ENCODE measurements around the gene RPTOR. TPM values are rescaled to one million over a fixed set of nuclear protein-coding genes. Genes with fewer than 3 reads are reported as not detected.

Gene RPTOR
- polyA plus RNA-seq, 4 donors, result 3.2 to 16.5 (median 10.1) TPM

- H3K27ac ChIP-seq (ENCODE audit: low read depth in 1 of 3, low read length in 2 of 3), result no peak overlapping the region
- peaks cover 2 to 47% (median 3%) of the 10 kb centered on the region in 3 donors for H3K36me3 ChIP-seq (ENCODE audit: control insufficient read depth in 3 of 3, insufficient read depth in 2 of 3, low read depth in 1 of 3, low read length in 3 of 3)
- FAIRE-seq (no peak), DNase-seq (no peak)
- no peak overlapping the region for H3K4me3 ChIP-seq (ENCODE audit: low read depth in 1 of 3, low read length in 3 of 3)
- no peaks in the 10 kb centered on the region for H3K9me3 ChIP-seq (ENCODE audit: control insufficient read depth in 2 of 2, insufficient read depth in 1 of 2, low read depth in 1 of 2, low read length in 1 of 2)
- peaks cover 0 to 21% (median 0%) of the 10 kb centered on the region in 3 donors for H3K4me1 ChIP-seq (ENCODE audit: control insufficient read depth in 3 of 3, insufficient read depth in 2 of 3, low read depth in 1 of 3, low read length in 2 of 3)
- 91 to 95% (median 93%) methylated on average over 30 of the region's 30 CpGs for WGBS, 3 donors
- H3K27me3 ChIP-seq (ENCODE audit: control insufficient read depth in 3 of 3, insufficient read depth in 3 of 3, low read length in 3 of 3), result no peaks in the 10 kb centered on the region
These were observed 293.8 kb downstream of the RPTOR start for GRCh38 chr17:80838311-80839025.

GRCh38 chr17:80839026-80839345 is 294.3 kb downstream of the RPTOR start:
- H3K4me1 ChIP-seq (ENCODE audit: control insufficient read depth in 3 of 3, insufficient read depth in 2 of 3, low read depth in 1 of 3, low read length in 2 of 3), result peaks cover 0 to 21% (median 0%) of the 10 kb centered on the region in 3 donors
- FAIRE-seq, result no peak
- H3K9me3 ChIP-seq (ENCODE audit: control insufficient read depth in 2 of 2, insufficient read depth in 1 of 2, low read depth in 1 of 2, low read length in 1 of 2), result no peaks in the 10 kb centered on the region
- 91 to 93% (median 92%) methylated on average over 11 of the region's 11 CpGs for WGBS, 3 donors
- no peak overlapping the region for H3K4me3 ChIP-seq (ENCODE audit: low read depth in 1 of 3, low read length in 3 of 3)
- no peak overlapping the region for H3K27ac ChIP-seq (ENCODE audit: low read depth in 1 of 3, low read length in 2 of 3)
- H3K27me3 ChIP-seq (ENCODE audit: control insufficient read depth in 3 of 3, insufficient read depth in 3 of 3, low read length in 3 of 3), result no peaks in the 10 kb centered on the region
- DNase-seq, result no peak
- peaks cover 2 to 47% (median 3%) of the 10 kb centered on the region in 3 donors for H3K36me3 ChIP-seq (ENCODE audit: control insufficient read depth in 3 of 3, insufficient read depth in 2 of 3, low read depth in 1 of 3, low read length in 3 of 3)

- no peak for FAIRE-seq
- WGBS, 3 donors, result 82 to 88% (median 86%) methylated on average over 8 of the region's 8 CpGs
- peaks cover 3 to 47% (median 4%) of the 10 kb centered on the region in 3 donors for H3K36me3 ChIP-seq (ENCODE audit: control insufficient read depth in 3 of 3, insufficient read depth in 2 of 3, low read depth in 1 of 3, low read length in 3 of 3)
- H3K9me3 ChIP-seq (ENCODE audit: control insufficient read depth in 2 of 2, insufficient read depth in 1 of 2, low read depth in 1 of 2, low read length in 1 of 2), result no peaks in the 10 kb centered on the region
- DNase-seq, result no peak
- no peak overlapping the region for H3K27ac ChIP-seq (ENCODE audit: low read depth in 1 of 3, low read length in 2 of 3)
- no peaks in the 10 kb centered on the region for H3K27me3 ChIP-seq (ENCODE audit: control insufficient read depth in 3 of 3, insufficient read depth in 3 of 3, low read length in 3 of 3)
- peaks cover 0 to 21% (median 0%) of the 10 kb centered on the region in 3 donors for H3K4me1 ChIP-seq (ENCODE audit: control insufficient read depth in 3 of 3, insufficient read depth in 2 of 3, low read depth in 1 of 3, low read length in 2 of 3)
- no peak overlapping the region for H3K4me3 ChIP-seq (ENCODE audit: low read depth in 1 of 3, low read length in 3 of 3)
These were observed 294.9 kb downstream of the RPTOR start for GRCh38 chr17:80839511-80839941.

- 88 to 95% (median 92%) methylated on average over 15 of the region's 15 CpGs for WGBS, 3 donors
These were observed 295.3 kb downstream of the RPTOR start for GRCh38 chr17:80839970-80840369.

GRCh38 chr17:80842456-80843013 is 297.9 kb downstream of the RPTOR start:
- DNase-seq, result no peak
- H3K36me3 ChIP-seq (ENCODE audit: control insufficient read depth in 3 of 3, insufficient read depth in 2 of 3, low read depth in 1 of 3, low read length in 3 of 3), result peaks cover 3 to 49% (median 5%) of the 10 kb centered on the region in 3 donors
- H3K27me3 ChIP-seq (ENCODE audit: control insufficient read depth in 3 of 3, insufficient read depth in 3 of 3, low read length in 3 of 3), result no peaks in the 10 kb centered on the region
- WGBS, 3 donors, result 87 to 95% (median 95%) methylated on average over 15 of the region's 15 CpGs
- H3K9me3 ChIP-seq (ENCODE audit: control insufficient read depth in 2 of 2, insufficient read depth in 1 of 2, low read depth in 1 of 2, low read length in 1 of 2), result peaks cover 0 to 4% of the 10 kb centered on the region in 2 donors
- H3K4me1 ChIP-seq (ENCODE audit: control insufficient read depth in 3 of 3, insufficient read depth in 2 of 3, low read depth in 1 of 3, low read length in 2 of 3), result peaks cover 3 to 41% (median 10%) of the 10 kb centered on the region in 3 donors
- no peak overlapping the region for H3K4me3 ChIP-seq (ENCODE audit: low read depth in 1 of 3, low read length in 3 of 3)
- no peak for FAIRE-seq
- H3K27ac ChIP-seq (ENCODE audit: low read depth in 1 of 3, low read length in 2 of 3), result no peak overlapping the region

More at GRCh38 chr17:80839970-80840369, 295.3 kb downstream of the RPTOR start:
- no peak for DNase-seq
- Histone ChIP-seq H3K36me3 (ENCODE audit: control insufficient read depth in 3 of 3, insufficient read depth in 2 of 3, low read depth in 1 of 3, low read length in 3 of 3) (peaks cover 3 to 47% (median 5%) of the 10 kb centered on the region in 3 donors), H3K9me3 (ENCODE audit: control insufficient read depth in 2 of 2, insufficient read depth in 1 of 2, low read depth in 1 of 2, low read length in 1 of 2) (no peaks in the 10 kb centered on the region), H3K4me1 (ENCODE audit: control insufficient read depth in 3 of 3, insufficient read depth in 2 of 3, low read depth in 1 of 3, low read length in 2 of 3) (peaks cover 0 to 21% (median 0%) of the 10 kb centered on the region in 3 donors), H3K27ac (ENCODE audit: low read depth in 1 of 3, low read length in 2 of 3) (no peak overlapping the region), H3K27me3 (ENCODE audit: control insufficient read depth in 3 of 3, insufficient read depth in 3 of 3, low read length in 3 of 3) (no peaks in the 10 kb centered on the region), H3K4me3 (ENCODE audit: low read depth in 1 of 3, low read length in 3 of 3) (no peak overlapping the region)
- no peak for FAIRE-seq

GRCh38 chr17:80843741-80844156 is 299.1 kb downstream of the RPTOR start:
- FAIRE-seq (no peak), DNase-seq (peak in 1 of 2 donors; percentile 54)
- WGBS, 3 donors, result 86 to 90% (median 88%) methylated on average over 13 of the region's 13 CpGs
- no peak overlapping the region for H3K4me3 ChIP-seq (ENCODE audit: low read depth in 1 of 3, low read length in 3 of 3)
- H3K36me3 ChIP-seq (ENCODE audit: control insufficient read depth in 3 of 3, insufficient read depth in 2 of 3, low read depth in 1 of 3, low read length in 3 of 3), result peaks cover 3 to 46% (median 7%) of the 10 kb centered on the region in 3 donors
- H3K27ac ChIP-seq (ENCODE audit: low read depth in 1 of 3, low read length in 2 of 3), result no peak overlapping the region
- no peaks in the 10 kb centered on the region for H3K27me3 ChIP-seq (ENCODE audit: control insufficient read depth in 3 of 3, insufficient read depth in 3 of 3, low read length in 3 of 3)
- H3K9me3 ChIP-seq (ENCODE audit: control insufficient read depth in 2 of 2, insufficient read depth in 1 of 2, low read depth in 1 of 2, low read length in 1 of 2), result peaks cover 0 to 4% of the 10 kb centered on the region in 2 donors
- peaks cover 3 to 53% (median 10%) of the 10 kb centered on the region in 3 donors for H3K4me1 ChIP-seq (ENCODE audit: control insufficient read depth in 3 of 3, insufficient read depth in 2 of 3, low read depth in 1 of 3, low read length in 2 of 3)

- H3K4me3 ChIP-seq (ENCODE audit: low read depth in 1 of 3, low read length in 3 of 3), result no peak overlapping the region
- peaks cover 0 to 4% of the 10 kb centered on the region in 2 donors for H3K9me3 ChIP-seq (ENCODE audit: control insufficient read depth in 2 of 2, insufficient read depth in 1 of 2, low read depth in 1 of 2, low read length in 1 of 2)
- FAIRE-seq, result no peak
- peaks cover 3 to 53% (median 10%) of the 10 kb centered on the region in 3 donors for H3K4me1 ChIP-seq (ENCODE audit: control insufficient read depth in 3 of 3, insufficient read depth in 2 of 3, low read depth in 1 of 3, low read length in 2 of 3)
- 94 to 95% (median 95%) methylated on average over 25 of the region's 25 CpGs for WGBS, 3 donors
- no peak for DNase-seq
- peaks cover 3 to 47% (median 9%) of the 10 kb centered on the region in 3 donors for H3K36me3 ChIP-seq (ENCODE audit: control insufficient read depth in 3 of 3, insufficient read depth in 2 of 3, low read depth in 1 of 3, low read length in 3 of 3)
- no peaks in the 10 kb centered on the region for H3K27me3 ChIP-seq (ENCODE audit: control insufficient read depth in 3 of 3, insufficient read depth in 3 of 3, low read length in 3 of 3)
- no peak overlapping the region for H3K27ac ChIP-seq (ENCODE audit: low read depth in 1 of 3, low read length in 2 of 3)
These were observed 299.9 kb downstream of the RPTOR start for GRCh38 chr17:80844418-80844990.

GRCh38 chr17:80845069-80845862 is 300.6 kb downstream of the RPTOR start:
- 82 to 89% (median 85%) methylated on average over 31 of the region's 31 CpGs for WGBS, 3 donors
- DNase-seq, result no peak
- H3K36me3 ChIP-seq (ENCODE audit: control insufficient read depth in 3 of 3, insufficient read depth in 2 of 3, low read depth in 1 of 3, low read length in 3 of 3), result peaks cover 0 to 49% (median 9%) of the 10 kb centered on the region in 3 donors
- FAIRE-seq, result no peak
- H3K9me3 ChIP-seq (ENCODE audit: control insufficient read depth in 2 of 2, insufficient read depth in 1 of 2, low read depth in 1 of 2, low read length in 1 of 2), result peaks cover 0 to 4% of the 10 kb centered on the region in 2 donors
- H3K27me3 ChIP-seq (ENCODE audit: control insufficient read depth in 3 of 3, insufficient read depth in 3 of 3, low read length in 3 of 3), result no peaks in the 10 kb centered on the region
- peak overlapping the region in 1 of 3 donors; percentile 82 for H3K27ac ChIP-seq (ENCODE audit: low read depth in 1 of 3, low read length in 2 of 3)
- no peak overlapping the region for H3K4me3 ChIP-seq (ENCODE audit: low read depth in 1 of 3, low read length in 3 of 3)
- peaks cover 3 to 53% (median 10%) of the 10 kb centered on the region in 3 donors for H3K4me1 ChIP-seq (ENCODE audit: control insufficient read depth in 3 of 3, insufficient read depth in 2 of 3, low read depth in 1 of 3, low read length in 2 of 3)

Measured in small intestine (tissue), 7 donors.